Right forelimb (tissue), 1 donor: ENCODE results near the gene TTBK1.

Experiments
- DNase-seq: peaks from one replicate; pipeline ENCODE4 v3.0.0-alpha.2; 2018

TTBK1 gene

GRCh38 chr6:43242908-43243663 is at the start of gene TTBK1:
TSS of gene TTBK1 (plus strand) at chr6:43243481. CDS start at chr6:43246661, 3,180 bp downstream.
- DNase-seq = no peak

- DNase-seq = no peak
These were observed 49.4 kb upstream of the TTBK1 start for GRCh38 chr6:43193929-43194328.

DNA sequence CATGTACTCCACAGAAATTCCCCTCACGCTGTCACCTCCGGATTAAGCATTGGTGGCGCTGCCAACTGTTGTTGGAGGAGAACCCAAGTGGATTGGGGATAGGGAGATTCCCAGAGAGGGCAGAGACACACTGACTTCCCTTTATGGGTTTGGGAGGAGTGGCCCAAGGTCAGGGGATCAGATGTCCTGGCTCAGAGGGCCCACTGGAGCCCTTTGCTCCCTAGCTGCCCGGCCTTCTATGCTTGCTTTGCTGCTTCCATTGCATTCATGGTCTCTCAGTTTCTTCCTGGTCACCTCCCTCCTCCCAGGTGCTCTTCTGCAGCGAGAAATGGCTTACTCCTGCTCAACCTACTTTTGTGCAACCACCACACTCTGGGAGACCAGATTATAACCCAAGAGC is 46.9 kb upstream of the TTBK1 start:
- no peak for DNase-seq

DNA sequence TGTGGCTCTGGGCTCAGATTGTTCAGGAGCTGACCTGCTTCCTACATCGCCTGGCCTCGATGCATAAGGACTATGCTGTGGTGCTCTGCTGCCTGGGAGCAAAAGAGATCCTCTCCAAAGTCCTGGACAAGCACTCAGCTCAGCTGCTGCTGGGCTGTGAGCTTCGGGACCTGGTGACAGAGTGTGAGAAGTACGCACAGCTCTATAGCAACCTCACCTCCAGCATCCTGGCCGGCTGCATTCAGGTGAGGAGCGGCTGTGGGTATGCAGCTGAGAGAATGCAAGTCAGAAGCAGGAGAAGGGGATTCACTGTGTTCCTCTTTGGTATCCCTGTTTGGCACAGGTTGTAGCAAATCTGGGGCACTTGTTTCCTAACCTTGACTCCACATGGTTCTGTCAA is 43.4 kb upstream of the TTBK1 start:
- DNase-seq = no peak

GRCh38 chr6:43200541-43200940 is 42.7 kb upstream of the TTBK1 start:
- DNase-seq = no peak

GRCh38 chr6:43202451-43202850 is 40.8 kb upstream of the TTBK1 start:
- no peak for DNase-seq

- DNase-seq = no peak
These were observed 40.1 kb upstream of the TTBK1 start for GRCh38 chr6:43203029-43203717.

GRCh38 chr6:43203718-43204095 is 39.6 kb upstream of the TTBK1 start:
- DNase-seq = no peak

- DNase-seq = no peak
These were observed 38.8 kb upstream of the TTBK1 start for GRCh38 chr6:43204271-43205105.

DNA sequence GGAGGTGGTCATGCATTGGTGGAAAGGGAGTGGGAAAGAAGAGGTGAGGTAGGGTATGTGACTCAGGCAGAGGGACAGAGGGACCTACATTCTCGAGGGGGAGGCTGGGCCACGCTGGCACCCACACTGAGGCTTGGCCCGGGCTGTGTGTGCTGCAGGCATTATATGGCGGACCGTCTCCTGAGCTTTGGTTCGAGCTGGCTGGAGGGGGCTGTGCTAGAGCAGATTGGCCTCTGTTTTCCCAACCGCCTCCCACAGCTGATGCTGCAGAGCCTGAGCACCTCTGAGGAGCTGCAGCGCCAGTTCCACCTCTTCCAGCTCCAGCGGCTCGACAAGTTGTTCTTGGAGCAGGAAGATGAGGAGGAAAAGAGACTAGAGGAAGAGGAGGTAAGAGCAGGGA is 37.4 kb upstream of the TTBK1 start:
- DNase-seq = no peak

DNA sequence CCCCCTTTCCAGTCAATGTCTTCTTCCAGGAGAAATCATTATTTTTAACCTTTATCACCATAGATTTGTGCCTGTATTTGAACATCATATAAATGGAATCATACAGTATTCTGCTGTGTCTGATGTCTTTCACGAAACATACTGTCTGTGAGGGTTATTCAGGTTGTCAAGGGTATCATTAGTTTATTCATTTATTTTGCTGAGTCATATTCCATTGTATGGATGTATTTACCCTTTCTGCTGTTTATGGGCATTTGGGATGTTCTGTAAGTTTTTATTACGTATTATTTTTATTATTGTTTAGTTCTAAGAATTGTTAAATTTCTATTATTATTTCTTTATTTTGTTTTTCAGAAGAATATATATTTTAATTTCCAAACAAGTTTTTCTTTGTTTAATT is 36.0 kb upstream of the TTBK1 start:
- DNase-seq = no peak

DNA sequence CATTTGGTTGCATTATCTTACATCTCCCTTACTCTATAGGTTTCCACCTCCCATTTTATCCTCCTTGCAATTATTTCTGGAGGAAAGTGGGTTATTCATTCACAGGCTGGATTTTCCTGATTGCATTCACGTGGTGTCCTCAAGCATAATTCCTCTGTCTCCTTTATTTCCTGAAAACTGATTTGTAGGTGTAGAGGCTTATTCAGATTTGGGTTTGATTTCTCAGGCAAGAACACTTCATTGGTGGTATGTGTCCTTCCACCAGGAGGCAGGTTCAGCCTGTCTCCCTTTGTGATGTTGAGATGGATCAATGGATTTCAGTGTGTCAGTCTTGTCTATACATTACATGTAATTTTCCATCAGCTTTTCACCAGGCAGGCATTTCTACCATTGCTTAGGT is 31.3 kb upstream of the TTBK1 start:
- no peak for DNase-seq

- DNase-seq = no peak
These were observed 29.9 kb upstream of the TTBK1 start for GRCh38 chr6:43213431-43213830.

GRCh38 chr6:43215066-43215465 is 28.2 kb upstream of the TTBK1 start:
- DNase-seq = no peak

DNA sequence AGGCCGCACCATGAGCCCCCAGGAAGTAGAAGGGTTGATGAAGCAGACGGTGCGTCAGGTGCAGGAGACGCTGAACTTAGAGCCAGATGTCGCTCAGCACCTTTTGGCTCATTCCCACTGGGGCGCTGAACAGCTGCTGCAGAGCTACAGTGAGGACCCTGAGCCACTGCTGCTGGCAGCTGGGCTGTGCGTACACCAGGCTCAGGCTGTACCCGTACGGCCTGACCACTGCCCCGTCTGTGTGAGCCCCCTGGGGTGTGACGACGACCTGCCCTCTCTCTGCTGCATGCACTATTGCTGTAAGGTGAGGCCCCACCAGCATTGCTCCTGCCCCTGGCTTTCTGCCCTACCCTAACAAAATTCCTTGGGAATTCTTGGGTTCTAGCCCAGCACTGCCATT is 27.1 kb upstream of the TTBK1 start:
- DNase-seq = no peak

GRCh38 chr6:43217351-43217750 is 25.9 kb upstream of the TTBK1 start:
- no peak for DNase-seq

- no peak for DNase-seq
These were observed 24.2 kb upstream of the TTBK1 start for GRCh38 chr6:43219119-43219518.

DNA sequence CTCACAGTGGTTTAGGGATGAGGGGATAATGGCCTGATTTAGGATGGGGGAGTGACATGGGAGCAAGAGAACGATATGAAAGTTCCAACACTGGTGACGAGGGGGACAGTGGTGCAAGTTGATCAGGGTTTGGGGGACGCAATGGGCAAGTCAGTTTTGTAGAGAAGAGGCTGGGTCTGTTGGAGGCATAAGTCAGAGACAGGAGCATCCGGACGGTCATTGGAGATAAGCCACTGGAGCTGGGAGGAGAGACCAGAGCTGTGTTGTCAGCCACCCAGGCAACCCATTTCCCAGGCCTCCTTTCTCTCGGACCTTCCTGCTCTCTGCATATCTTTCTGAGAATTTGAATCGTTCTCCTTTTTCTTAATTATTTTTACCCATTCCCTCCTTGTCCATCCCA is 23.5 kb upstream of the TTBK1 start:
- DNase-seq = no peak

- no peak for DNase-seq
These were observed 22.8 kb upstream of the TTBK1 start for GRCh38 chr6:43220439-43220951.

GRCh38 chr6:43221046-43221972 is 22.0 kb upstream of the TTBK1 start:
- no peak for DNase-seq

- DNase-seq = no peak
These were observed 20.7 kb upstream of the TTBK1 start for GRCh38 chr6:43222418-43223059.

DNA sequence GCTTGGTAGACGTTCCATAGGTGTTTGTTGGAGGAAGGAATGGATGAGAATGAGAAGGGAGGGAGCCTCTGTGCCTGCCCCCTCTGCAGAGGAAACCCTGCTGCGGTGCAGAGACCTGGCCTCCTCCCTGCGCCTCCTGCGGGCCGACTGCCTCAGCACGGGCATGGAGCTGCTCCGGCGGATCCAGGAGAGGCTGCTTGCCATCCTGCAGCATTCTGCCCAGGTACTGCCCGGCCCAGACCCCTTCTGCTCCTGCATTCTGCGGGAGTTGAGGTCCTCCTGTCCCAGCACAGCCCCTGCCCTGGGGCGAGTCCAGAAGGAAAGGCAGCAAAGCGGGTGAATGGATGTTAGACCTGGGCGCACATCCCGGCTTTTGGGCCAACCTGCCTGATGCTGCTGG is 20.1 kb upstream of the TTBK1 start:
- no peak for DNase-seq
